Endothelial cell of umbilical vein (primary cell): ENCODE data around the gene FRMD4A. TPM values are rescaled to one million over a fixed set of nuclear protein-coding genes. Genes with fewer than 3 reads are reported as not detected.

Experiments
- BruUV-seq: library from RNA; stranded (reverse); fragments of 400-500 nt; replicated peaks from 2 replicates; lab custom pipeline; 2021; lab: Mats Ljungman, UMichigan
- CTCF ChIA-PET: fragments of 300-600, 350-600 bp; sonication (Branson Sonifier 250); formaldehyde crosslinking; loops from one replicate; lab custom pipeline; 2021; ENCODE audit warnings: antibody characterized with exemption, inconsistent platforms; lab: Charles Lee
- POLR2A ChIA-PET: fragments of 300-600, 350-600 bp; sonication (Branson Sonifier 250); formaldehyde crosslinking; loops from one replicate; lab custom pipeline; 2021; ENCODE audit warnings: antibody characterized with exemption, inconsistent platforms; lab: Charles Lee
- DNase-seq: peaks from one replicate; pipeline ENCODE4 v3.0.0-alpha.2; 2011; ENCODE audit warnings: low read depth, low spot score
- FAIRE-seq: peaks from 2 replicates; lab custom pipeline; 2011; peaks lifted over from hg19 to GRCh38; lab: Jason Lieb, UNC
- H2AFZ ChIP-seq: 2 replicates; pipeline ENCODE4 v1.6.0; 2012; ENCODE audit warnings: low read depth, low read length, control low read depth, inconsistent platforms
- H3K27ac ChIP-seq: 2 replicates; pipeline ENCODE4 v1.5.1; 2011; ENCODE audit warnings: low read depth, mild to moderate bottlenecking, control low read depth, low read length, moderate library complexity; ENCODE audit not compliant: insufficient read depth
- H3K27me3 ChIP-seq, 2 experiments: 2 replicates each; pipeline versions ENCODE4 v1.6.0 to v1.6.1; 2011; ENCODE audit warnings: low read length in 2 of 2, mixed read lengths in 1 of 2; ENCODE audit not compliant: control insufficient read depth in 2 of 2, insufficient read depth in 2 of 2
- H3K36me3 ChIP-seq, 2 experiments: 2 replicates in 1 of 2; 3 replicates in 1 of 2; pipeline ENCODE4 v1.5.1; 2011; ENCODE audit warnings: low read length in 2 of 2, mild to moderate bottlenecking in 1 of 2, moderate library complexity in 1 of 2; ENCODE audit not compliant: control insufficient read depth in 2 of 2, insufficient read depth in 2 of 2; ENCODE audit errors: extremely low read depth in 1 of 2
- H3K4me1 ChIP-seq: 3 replicates; pipeline ENCODE4 v1.5.1; 2011; ENCODE audit warnings: mild to moderate bottlenecking, low read length; ENCODE audit not compliant: control insufficient read depth, insufficient read depth; ENCODE audit errors: extremely low read depth
- H3K4me2 ChIP-seq: 2 replicates; pipeline ENCODE4 v1.6.1; 2011; ENCODE audit warnings: low read length, control low read depth, mixed read lengths; ENCODE audit not compliant: insufficient read depth
- H3K4me3 ChIP-seq, 3 experiments: fragments of 200-600 bp in 1 of 3; sonication (generic), shearing (Covaris generic) in 1 of 3; replicated peaks in 1 of 3; 2 replicates each; pipeline ENCODE4 v1.5.1; 2011 to 2016; ENCODE audit warnings: control low read depth in 3 of 3, low read length in 3 of 3, mild to moderate bottlenecking in 2 of 3, inconsistent platforms in 1 of 3, low read depth in 1 of 3, moderate library complexity in 1 of 3; ENCODE audit not compliant: insufficient read depth in 1 of 3
- H3K79me2 ChIP-seq: 2 replicates; pipeline ENCODE4 v1.6.0; 2012; ENCODE audit warnings: low read length, inconsistent platforms; ENCODE audit not compliant: control insufficient read depth, insufficient read depth
- H3K9ac ChIP-seq: replicated peaks from 2 replicates; pipeline ENCODE3; 2011; ENCODE audit warnings: low read length, control low read depth; ENCODE audit not compliant: insufficient read depth; ENCODE audit errors: extremely low read depth
- H3K9me1 ChIP-seq: replicated peaks from 3 replicates; pipeline ENCODE4 v1.6.0; 2011; ENCODE audit warnings: mild to moderate bottlenecking, low read length; ENCODE audit not compliant: control insufficient read depth, insufficient read depth; ENCODE audit errors: extremely low read depth
- H3K9me3 ChIP-seq: replicated peaks from 2 replicates; pipeline ENCODE4 v1.5.1; 2012; ENCODE audit warnings: low read length, inconsistent platforms; ENCODE audit not compliant: control insufficient read depth, insufficient read depth
- H4K20me1 ChIP-seq: replicated peaks from 2 replicates; pipeline ENCODE3; 2011; ENCODE audit warnings: mild to moderate bottlenecking, low read length; ENCODE audit not compliant: control insufficient read depth, insufficient read depth; ENCODE audit errors: extremely low read depth
- CTCF ChIP-seq, 2 donors: IDR thresholded peaks; 1 replicate in 1 of 2; 2 replicates in 1 of 2; pipeline ENCODE4 v1.5.1; 2011; ENCODE audit warnings: low read length in 2 of 2, mild to moderate bottlenecking in 2 of 2, moderate library complexity in 2 of 2, control low read depth in 1 of 2, inconsistent platforms in 1 of 2, low read depth in 1 of 2; ENCODE audit not compliant: insufficient read depth in 1 of 2; ENCODE audit errors: extremely low read depth in 1 of 2
- EZH2 ChIP-seq: IDR thresholded peaks from 2 replicates; pipeline ENCODE4 v1.6.1; 2012; ENCODE audit warnings: borderline replicate concordance, low read depth, mild to moderate bottlenecking, moderate library complexity, low read length, inconsistent platforms; ENCODE audit not compliant: severe bottlenecking
- FOS ChIP-seq: IDR thresholded peaks from 2 replicates; pipeline ENCODE4 v1.6.1; 2011; ENCODE audit warnings: mild to moderate bottlenecking, low read length, moderate library complexity, borderline replicate concordance; ENCODE audit not compliant: insufficient read depth
- GATA2 ChIP-seq: IDR thresholded peaks from 2 replicates; pipeline ENCODE4 v1.7.0; 2011; ENCODE audit warnings: low read depth, mild to moderate bottlenecking, moderate library complexity, mixed read lengths, low read length; ENCODE audit not compliant: insufficient read length, insufficient read depth
- JUN ChIP-seq: IDR thresholded peaks from 2 replicates; pipeline ENCODE4 v1.6.1; 2011; ENCODE audit warnings: borderline replicate concordance, low read depth; ENCODE audit not compliant: insufficient read length, insufficient read depth
- MAX ChIP-seq: IDR thresholded peaks from 2 replicates; pipeline ENCODE4 v1.6.1; 2011; ENCODE audit not compliant: insufficient read depth, insufficient read length
- MYC ChIP-seq: IDR thresholded peaks from one replicate; pipeline ENCODE4 v1.6.1; 2011; ENCODE audit warnings: mild to moderate bottlenecking, low read depth, low read length
- POLR2A ChIP-seq: IDR thresholded peaks from 2 replicates; pipeline ENCODE4 v1.6.1; 2012; ENCODE audit warnings: low read depth, mild to moderate bottlenecking, control low read depth, low read length
- POLR2AphosphoS5 ChIP-seq: IDR thresholded peaks from 2 replicates; pipeline ENCODE4 v1.6.1; 2012; ENCODE audit warnings: low read depth, mild to moderate bottlenecking, control low read depth, low read length, moderate library complexity; ENCODE audit not compliant: insufficient read depth
- dilution Hi-C: fragments of 300-500 bp; cut with MboI; formaldehyde crosslinking; loops from one replicate; pipeline ENCODE4 v1.15.0; 2019; ENCODE audit warnings: low sequenced_read_pairs; ENCODE audit not compliant: extremely low pct_ligation_motif_present
- intact Hi-C: fragments of 100-400 bp; cut with micrococcal nuclease; formaldehyde crosslinking; loops from one replicate; pipeline ENCODE4 v1.10.0; 2022
- polyA plus RNA-seq, 4 experiments: library from polyadenylated mRNA; depleted of rRNA in 3 of 4; stranded (reverse) in 3 of 4; unstranded in 1 of 4; fragments of >200 nt; gene quantifications; 2 replicates each; pipeline versions ENCODE4 v1.2.1 to v1.2.3, GENCODE V29; 2011 to 2012; ENCODE audit warnings: missing spikeins in 1 of 4
- total RNA-seq: library from RNA; stranded (reverse); gene quantifications from 2 replicates; pipeline ENCODE4 v1.2.3, GENCODE V29; 2021

The FRMD4A gene
- total and polyA plus RNA-seq, 2 donors (not counting 3 experiments of a cell fraction or from before 2014, with no cell fraction given), result 123 to 148 TPM

- no peaks in the 10 kb centered on the region for H3K9me1 ChIP-seq
- POLR2A ChIA-PET, result no interaction called here
- H4K20me1 ChIP-seq, result no peaks in the 10 kb centered on the region
- no peak for TF ChIP-seq POLR2AphosphoS5
- TF ChIP-seq FOS, result no peak
- no peak for TF ChIP-seq CTCF (IDR thresholded peaks at IDR 0.05; ENCODE audit: extremely low read depth in 1 of 2, insufficient read depth in 1 of 2, low read depth in 1 of 2, low read length in 2 of 2)
- TF ChIP-seq EZH2, result no peak
- no peak for TF ChIP-seq MYC
- no peak for TF ChIP-seq JUN
- no peak for TF ChIP-seq POLR2A
- TF ChIP-seq MAX, result no peak
- no peak for TF ChIP-seq GATA2
- CTCF ChIA-PET, result interaction anchor here (0.7 to 2.1 kb wide), 3 partner anchors 10 to 31 kb away, joined by 3 to 6 read pairs (median 3); no protein-coding TSS in a partner anchor
- DNase-seq, result no peak
- H3K9me3 ChIP-seq, result no peaks in the 10 kb centered on the region
- peaks cover 6 to 13% of the 10 kb centered on the region in 2 experiments for H3K27me3 ChIP-seq
- no peaks in the 10 kb centered on the region for H3K4me1 ChIP-seq
- H2AFZ ChIP-seq, result no peak overlapping the region
- intact Hi-C loops (no loop called here), dilution Hi-C loops (no loop called here)
- no peak overlapping the region for H3K4me2 ChIP-seq
- no peak overlapping the region for H3K4me3 ChIP-seq
- H3K36me3 ChIP-seq, result no peaks in the 10 kb centered on the region
- H3K79me2 ChIP-seq, result no peaks in the 10 kb centered on the region
- no peak overlapping the region for H3K27ac ChIP-seq
- no peak overlapping the region for H3K9ac ChIP-seq
- FAIRE-seq, result no peak
- BruUV-seq, result no TSS peak
These were observed 59.1 kb downstream of the FRMD4A start for GRCh38 chr10:14271621-14272020.
